GM10266 (cell line): ENCODE measurements around the gene ROR1.

Source experiments
- DNase-seq: peaks from one replicate; pipeline ENCODE4 v3.0.0; 2012; ENCODE audit errors: extremely low spot score
- CTCF ChIP-seq: IDR thresholded peaks from 2 replicates; pipeline ENCODE4 v1.5.1; 2012; ENCODE audit warnings: mild to moderate bottlenecking, low read depth; ENCODE audit not compliant: control insufficient read depth, insufficient read depth; ENCODE audit errors: missing control alignments

The ROR1 gene

DNA sequence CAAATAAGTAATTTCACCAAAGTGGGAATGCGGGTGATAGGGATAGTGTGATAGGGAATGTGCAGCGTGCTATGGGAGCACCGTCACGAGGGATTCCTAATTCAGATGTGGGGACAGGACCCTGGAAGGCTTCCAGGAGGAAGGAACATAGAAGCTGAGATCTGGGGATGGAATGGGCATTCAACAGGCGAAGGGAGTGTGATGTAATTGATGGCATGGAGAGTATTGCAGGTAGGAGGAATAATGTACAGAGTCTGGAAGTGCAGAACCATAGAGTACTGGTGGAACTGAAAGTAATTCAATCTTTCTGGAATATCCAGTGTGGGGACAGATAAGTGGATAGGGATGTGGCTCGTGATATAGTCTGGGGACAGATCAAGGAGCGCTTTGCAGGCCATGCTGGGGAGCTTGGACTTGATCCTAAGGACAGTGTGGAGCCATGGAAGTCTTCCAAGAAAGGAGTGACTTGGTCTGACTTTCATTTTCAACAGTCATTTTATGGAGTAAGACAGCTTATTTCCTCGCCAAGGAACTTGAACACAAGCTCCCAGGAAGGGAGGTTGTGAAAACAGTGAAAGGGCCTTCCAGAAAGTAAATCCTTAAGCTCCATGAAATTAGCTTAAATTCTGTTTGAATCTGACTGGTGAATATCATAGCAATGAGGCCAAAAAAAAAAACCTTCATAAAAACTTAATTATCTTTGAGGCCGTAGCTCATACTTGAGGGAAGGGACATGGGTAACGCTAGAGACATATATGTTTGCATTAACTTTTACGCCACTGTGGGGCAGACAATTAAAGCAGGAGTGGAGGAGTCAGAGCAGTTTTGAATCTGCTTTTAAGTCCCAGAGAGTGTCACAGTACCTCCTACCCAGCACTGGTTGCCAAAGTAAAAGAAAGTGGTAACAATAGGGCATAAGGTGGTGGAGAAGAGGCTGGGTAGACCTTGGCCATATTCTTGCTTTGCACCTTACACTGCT, 55.8 kb downstream of the ROR1 start:
- no peak for TF ChIP-seq CTCF
- DNase-seq: no peak

DNA sequence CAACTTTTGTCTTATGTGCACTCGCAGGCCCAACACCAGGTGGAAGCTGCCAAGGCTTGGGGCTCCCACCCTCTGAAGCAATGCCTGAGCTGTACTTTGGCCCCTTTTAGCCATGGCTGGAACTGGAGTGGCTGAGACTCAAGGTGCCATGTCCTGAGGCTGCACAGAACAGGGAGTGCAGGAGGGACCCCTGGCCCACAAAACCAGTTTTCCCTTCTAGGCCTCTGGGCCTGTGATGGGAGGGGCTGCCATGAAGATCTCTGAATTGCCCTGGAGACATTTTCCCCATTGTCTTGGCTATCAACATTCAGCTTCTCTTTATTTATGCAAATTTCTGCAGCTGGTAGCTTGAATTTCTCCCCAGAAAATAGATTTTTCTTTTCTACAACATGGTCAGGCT, 57.6 kb downstream of the ROR1 start:
- no peak for TF ChIP-seq CTCF
- no peak for DNase-seq

DNA sequence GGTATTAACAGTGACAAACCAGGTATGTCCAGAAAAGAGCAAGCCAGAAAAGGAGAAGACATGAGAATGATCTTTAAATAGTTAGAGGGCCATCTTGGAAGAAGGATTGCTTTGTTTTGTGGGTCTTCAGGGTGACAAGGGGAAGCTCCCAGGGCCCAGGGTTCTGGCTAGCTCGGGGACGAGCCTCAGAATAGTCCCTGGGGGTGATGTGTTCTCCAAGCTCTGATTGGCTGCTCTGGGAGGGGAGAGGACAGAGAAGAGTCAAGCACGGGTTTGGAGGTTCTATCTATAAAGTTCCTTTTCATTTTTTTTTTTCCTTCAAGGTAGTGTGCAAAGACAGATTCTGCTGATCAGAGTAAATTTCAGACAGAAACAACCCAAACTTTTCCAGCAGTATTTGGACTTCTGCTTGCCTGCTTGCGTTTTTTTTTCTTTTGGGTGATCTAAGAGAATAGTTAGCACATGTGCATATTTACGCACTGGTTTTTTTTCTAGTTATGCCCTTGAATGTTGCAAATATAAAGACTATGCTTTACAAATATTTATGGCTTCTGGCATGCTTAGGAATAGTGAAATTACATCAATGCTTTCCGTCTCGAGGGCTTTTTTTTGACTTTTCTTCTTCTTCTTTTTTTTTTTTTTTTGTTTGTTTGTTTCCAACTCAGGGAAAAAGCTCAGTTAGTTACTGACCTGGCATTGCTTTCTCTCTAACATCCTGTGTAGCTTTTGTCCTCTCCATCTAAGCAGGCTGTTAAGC, 59.7 kb downstream of the ROR1 start:
- TF ChIP-seq CTCF: no peak
- DNase-seq: no peak

- no peak for TF ChIP-seq CTCF
- DNase-seq: no peak
Measured at GRCh38 chr1:63835128-63835527, 61.3 kb downstream of the ROR1 start.

DNA sequence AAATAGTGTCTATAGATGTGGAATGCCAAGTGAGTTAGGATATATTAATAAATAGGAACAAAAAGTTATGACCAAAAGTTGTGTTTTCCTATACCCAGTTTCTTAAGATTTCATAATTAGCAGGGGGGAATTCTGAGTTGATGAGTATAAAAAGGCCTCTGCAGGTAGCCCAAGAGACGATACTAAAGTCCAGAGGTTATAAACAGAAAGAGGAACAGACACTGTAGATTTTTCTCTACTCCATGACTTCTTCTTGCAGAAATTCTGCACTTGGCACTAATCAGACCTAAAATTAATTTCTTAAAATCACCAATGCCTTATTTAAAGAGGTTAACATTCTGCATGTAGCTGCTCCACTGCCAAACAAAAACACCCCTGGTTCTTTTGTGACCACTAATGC, 62.6 kb downstream of the ROR1 start:
- no peak for TF ChIP-seq CTCF
- no peak for DNase-seq

DNA sequence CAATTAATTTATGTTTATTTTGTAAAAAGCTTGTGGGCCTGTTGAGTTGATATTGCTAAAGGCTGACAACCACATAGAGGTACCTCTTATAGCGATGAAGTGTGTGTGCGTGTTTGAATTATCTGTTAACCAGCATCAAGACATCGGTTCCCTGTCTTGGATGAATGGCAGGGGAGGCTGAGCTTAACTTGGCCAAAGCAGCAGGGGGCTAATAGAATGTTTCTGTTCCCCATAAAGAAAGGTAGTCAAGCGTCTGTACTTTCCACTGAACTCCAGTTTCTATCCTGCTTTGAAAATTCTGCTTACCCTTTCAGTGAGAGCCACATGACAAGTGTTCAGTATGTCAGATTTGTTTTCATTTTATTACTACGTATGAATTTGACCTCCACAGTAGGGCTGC, 63.0 kb downstream of the ROR1 start:
- DNase-seq: no peak
- no peak for TF ChIP-seq CTCF

- no peak for DNase-seq
- TF ChIP-seq CTCF: no peak
Measured at GRCh38 chr1:63843010-63843409, 69.2 kb downstream of the ROR1 start.
